ENCODE data around the gene BNC2. TPM values are rescaled to one million over a fixed set of nuclear protein-coding genes. Genes with fewer than 3 reads are reported as not detected.

BNC2 gene
- total and polyA plus RNA-seq, 2 experiments from 2014 or later: 13.8 to 18.5 TPM

- DNase-seq: no peak
- no peaks in the 10 kb centered on the region for H3K27me3 ChIP-seq (replicated peaks; ENCODE audit: insufficient read depth)
- no peaks in the 10 kb centered on the region for H3F3A ChIP-seq (ENCODE audit: insufficient read depth)
- no peak overlapping the region for H3K27ac ChIP-seq
- no peaks in the 10 kb centered on the region for H3K36me3 ChIP-seq (ENCODE audit: low read depth)
- no peak overlapping the region for H3K4me2 ChIP-seq (ENCODE audit: unreplicated experiment)
- 97 to 100% methylated on average over 1 of the region's 1 CpG for WGBS, 2 experiments (ENCODE audit: low coverage in 1 of 2, low lambda C conversion rate in 2 of 2, missing lambda C conversion rate in 2 of 2)
- H4K20me1 ChIP-seq (ENCODE audit: insufficient read depth): no peaks in the 10 kb centered on the region
- H3K4me1 ChIP-seq (ENCODE audit: insufficient read depth): peaks cover 11% of the 10 kb centered on the region
- no peaks in the 10 kb centered on the region for H3K9me2 ChIP-seq (ENCODE audit: insufficient read depth)
- H3K9me3 ChIP-seq (ENCODE audit: low read depth): no peaks in the 10 kb centered on the region
- TF ChIP-seq EZH2 (IDR thresholded peaks at IDR 0.05; ENCODE audit: insufficient read depth, poor library complexity, severe bottlenecking): no peak
- no peak overlapping the region for H3K4me3 ChIP-seq
- no peak overlapping the region for H3K9ac ChIP-seq
- peaks cover 85% of the 10 kb centered on the region for H3K79me2 ChIP-seq (ENCODE audit: insufficient read depth)
- no peak overlapping the region for H2AFZ ChIP-seq
- in situ Hi-C loops (cut with MboI): no loop called here
Measured at GRCh38 chr9:16593746-16594145, 276.7 kb downstream of the BNC2 start.

DNA sequence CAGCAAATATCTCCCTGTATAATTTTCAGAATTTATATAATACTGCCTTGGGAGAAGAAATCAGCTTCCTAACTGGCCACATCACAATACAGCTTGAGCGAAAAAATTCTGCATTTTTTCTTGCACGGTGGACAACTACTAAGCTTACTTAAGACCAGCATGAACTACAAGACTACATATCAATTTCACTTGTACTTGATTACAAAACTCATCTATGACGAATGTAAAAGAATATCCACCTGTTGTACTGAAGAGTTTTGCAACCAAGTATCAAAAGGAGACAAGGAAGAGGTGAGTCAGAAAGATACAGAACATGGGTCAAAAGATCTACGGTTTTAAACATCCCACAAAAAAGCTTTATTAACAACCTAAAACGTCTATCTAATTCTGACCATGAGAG, 279.4 kb downstream of the BNC2 start:
- H3K9me2 ChIP-seq (ENCODE audit: insufficient read depth): no peaks in the 10 kb centered on the region
- H3K4me2 ChIP-seq (ENCODE audit: unreplicated experiment): no peak overlapping the region
- no peaks in the 10 kb centered on the region for H3K27me3 ChIP-seq (replicated peaks; ENCODE audit: insufficient read depth)
- peaks cover 73% of the 10 kb centered on the region for H3K79me2 ChIP-seq (ENCODE audit: insufficient read depth)
- in situ Hi-C loops (cut with MboI): no loop called here
- no peak overlapping the region for H3K9ac ChIP-seq
- H3K36me3 ChIP-seq (ENCODE audit: low read depth): no peaks in the 10 kb centered on the region
- no peaks in the 10 kb centered on the region for H4K20me1 ChIP-seq (ENCODE audit: insufficient read depth)
- TF ChIP-seq EZH2phosphoT487 (IDR thresholded peaks at IDR 0.05; ENCODE audit: insufficient read depth, low read depth) (no peak), EZH2 (IDR thresholded peaks at IDR 0.05; ENCODE audit: insufficient read depth, poor library complexity, severe bottlenecking) (no peak)
- no peaks in the 10 kb centered on the region for H3K9me3 ChIP-seq (ENCODE audit: low read depth)
- H3K4me1 ChIP-seq (ENCODE audit: insufficient read depth): 0 out of 2 replicates have a peak, but pooled peaks cover 5% of the 10 kb centered on the region
- H2AFZ ChIP-seq: no peak overlapping the region
- 70 to 72% methylated on average over 5 of the region's 5 CpGs for WGBS, 2 experiments (ENCODE audit: low coverage in 1 of 2, low lambda C conversion rate in 2 of 2, missing lambda C conversion rate in 2 of 2)
- H3K4me3 ChIP-seq: no peak overlapping the region
- H3K27ac ChIP-seq: no peak overlapping the region
- DNase-seq: no peak
- H3F3A ChIP-seq (ENCODE audit: insufficient read depth): no peaks in the 10 kb centered on the region

DNA sequence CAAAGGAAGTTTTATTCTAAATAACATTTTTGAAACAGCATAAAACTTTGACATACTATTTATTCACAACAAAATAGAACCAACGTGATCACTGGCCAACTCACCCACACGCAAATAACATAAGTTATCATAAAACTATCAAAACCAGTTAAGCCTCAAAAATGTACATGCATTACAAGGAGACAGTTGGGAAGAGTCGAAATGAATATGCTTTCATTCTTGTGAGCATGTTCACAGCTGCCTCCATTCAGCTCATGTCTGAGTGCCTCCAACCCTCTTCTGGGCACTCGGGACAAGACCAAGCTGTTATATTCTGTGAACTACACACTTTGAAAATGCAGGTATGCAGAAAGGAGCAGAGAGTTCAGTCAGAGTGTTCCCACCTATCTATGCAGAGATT, 284.9 kb downstream of the BNC2 start:
- Histone ChIP-seq H3K4me3 (no peak overlapping the region), H3K36me3 (ENCODE audit: low read depth) (no peaks in the 10 kb centered on the region), H3K79me2 (ENCODE audit: insufficient read depth) (peaks cover 55% of the 10 kb centered on the region), H3K27me3 (replicated peaks; ENCODE audit: insufficient read depth) (no peaks in the 10 kb centered on the region), H4K20me1 (ENCODE audit: insufficient read depth) (no peaks in the 10 kb centered on the region), H3K4me1 (ENCODE audit: insufficient read depth) (no peaks in the 10 kb centered on the region), H3F3A (ENCODE audit: insufficient read depth) (no peaks in the 10 kb centered on the region), H3K9me2 (ENCODE audit: insufficient read depth) (no peaks in the 10 kb centered on the region), H3K27ac (no peak overlapping the region), H3K9ac (no peak overlapping the region), H3K4me2 (ENCODE audit: unreplicated experiment) (no peak overlapping the region), H2AFZ (no peak overlapping the region), H3K9me3 (ENCODE audit: low read depth) (no peaks in the 10 kb centered on the region)
- TF ChIP-seq EZH2phosphoT487 (IDR thresholded peaks at IDR 0.05; ENCODE audit: insufficient read depth, low read depth) (no peak), EZH2 (IDR thresholded peaks at IDR 0.05; ENCODE audit: insufficient read depth, poor library complexity, severe bottlenecking) (no peak)
- in situ Hi-C loops (cut with MboI): no loop called here
- 87% methylated on average over 4 of the region's 4 CpGs for WGBS, 2 experiments (ENCODE audit: low coverage in 1 of 2, low lambda C conversion rate in 2 of 2, missing lambda C conversion rate in 2 of 2)
- DNase-seq: no peak

DNA sequence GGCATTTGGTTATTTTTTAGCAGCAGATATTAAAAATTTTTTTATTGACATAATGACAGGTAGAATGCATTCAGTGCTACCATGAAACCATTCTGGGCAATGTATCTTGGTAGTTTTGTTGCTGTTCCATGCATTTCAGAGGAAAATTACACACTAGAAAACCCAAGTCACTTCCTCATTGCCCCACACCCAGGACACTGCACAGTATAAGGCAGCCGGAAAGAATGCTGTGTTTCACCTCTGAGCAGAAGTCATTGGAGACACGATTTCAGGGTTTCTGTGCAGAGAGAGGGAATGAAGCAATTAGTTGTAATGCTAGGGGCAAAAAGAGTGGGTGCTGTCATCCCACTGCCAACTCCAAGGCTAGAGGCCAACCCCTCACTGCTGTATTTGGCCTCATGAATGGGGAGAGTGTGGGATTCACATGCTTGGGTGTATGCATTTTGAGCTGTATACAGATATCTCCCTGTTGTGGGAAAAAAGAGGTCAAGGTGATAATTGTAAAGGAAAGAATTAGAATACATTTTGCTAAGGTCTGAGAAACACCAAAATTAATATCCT, 290.5 kb downstream of the BNC2 start:
- H3K9ac ChIP-seq: no peak overlapping the region
- no peaks in the 10 kb centered on the region for H3K4me1 ChIP-seq (ENCODE audit: insufficient read depth)
- TF ChIP-seq EZH2phosphoT487 (IDR thresholded peaks at IDR 0.05; ENCODE audit: insufficient read depth, low read depth) (no peak), EZH2 (IDR thresholded peaks at IDR 0.05; ENCODE audit: insufficient read depth, poor library complexity, severe bottlenecking) (no peak)
- no peaks in the 10 kb centered on the region for H3K27me3 ChIP-seq (replicated peaks; ENCODE audit: insufficient read depth)
- DNase-seq: no peak
- H3K9me2 ChIP-seq (ENCODE audit: insufficient read depth): no peaks in the 10 kb centered on the region
- H3K4me2 ChIP-seq (ENCODE audit: unreplicated experiment): no peak overlapping the region
- no peak overlapping the region for H3K4me3 ChIP-seq
- no peaks in the 10 kb centered on the region for H3F3A ChIP-seq (ENCODE audit: insufficient read depth)
- in situ Hi-C loops (cut with MboI): no loop called here
- H3K9me3 ChIP-seq (ENCODE audit: low read depth): no peaks in the 10 kb centered on the region
- H2AFZ ChIP-seq: no peak overlapping the region
- H3K36me3 ChIP-seq (ENCODE audit: low read depth): no peaks in the 10 kb centered on the region
- no peaks in the 10 kb centered on the region for H4K20me1 ChIP-seq (ENCODE audit: insufficient read depth)
- H3K79me2 ChIP-seq (ENCODE audit: insufficient read depth): peaks cover 23% of the 10 kb centered on the region
- no peak overlapping the region for H3K27ac ChIP-seq
- 89 to 98% methylated on average over 2 of the region's 2 CpGs for WGBS, 2 experiments (ENCODE audit: low coverage in 1 of 2, low lambda C conversion rate in 2 of 2, missing lambda C conversion rate in 2 of 2)

DNA sequence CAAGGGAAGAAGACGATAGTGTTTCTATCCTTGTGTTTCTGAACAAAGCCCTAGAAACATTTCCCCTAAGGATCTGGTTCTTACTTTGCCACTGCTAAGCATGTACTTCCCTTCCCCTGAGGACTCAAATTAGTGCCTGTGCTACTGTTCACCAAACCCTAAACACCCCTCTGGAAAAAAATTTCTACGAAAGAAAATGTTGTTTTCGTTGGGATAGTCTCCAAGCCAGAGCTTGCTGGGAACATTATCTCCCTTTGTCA, 294.6 kb downstream of the BNC2 start:
- Histone ChIP-seq H3K36me3 (ENCODE audit: low read depth) (no peaks in the 10 kb centered on the region), H3K4me1 (ENCODE audit: insufficient read depth) (peaks cover 13% of the 10 kb centered on the region), H3F3A (ENCODE audit: insufficient read depth) (no peaks in the 10 kb centered on the region), H3K79me2 (ENCODE audit: insufficient read depth) (peaks cover 18% of the 10 kb centered on the region), H3K27me3 (replicated peaks; ENCODE audit: insufficient read depth) (no peaks in the 10 kb centered on the region), H3K9me2 (ENCODE audit: insufficient read depth) (no peaks in the 10 kb centered on the region), H3K4me2 (ENCODE audit: unreplicated experiment) (no peak overlapping the region), H3K4me3 (no peak overlapping the region), H3K27ac (no peak overlapping the region), H4K20me1 (ENCODE audit: insufficient read depth) (no peaks in the 10 kb centered on the region), H2AFZ (no peak overlapping the region), H3K9ac (no peak overlapping the region), H3K9me3 (ENCODE audit: low read depth) (no peaks in the 10 kb centered on the region)
- in situ Hi-C loops (cut with MboI): no loop called here
- DNase-seq: no peak
- TF ChIP-seq EZH2phosphoT487 (IDR thresholded peaks at IDR 0.05; ENCODE audit: insufficient read depth, low read depth) (no peak), EZH2 (IDR thresholded peaks at IDR 0.05; ENCODE audit: insufficient read depth, poor library complexity, severe bottlenecking) (no peak)
- 92 to 93% methylated on average over 3 of the region's 3 CpGs for WGBS, 2 experiments (ENCODE audit: low coverage in 1 of 2, low lambda C conversion rate in 2 of 2, missing lambda C conversion rate in 2 of 2)

Measured in GM23248 (cell line).